Calu3 (cell line): Measurements from ENCODE around the gene AIMP2. TPM values are rescaled to one million over a fixed set of nuclear protein-coding genes. Genes with fewer than 3 reads are reported as not detected.

Experiments used
- BruUV-seq: library from RNA; stranded (reverse); fragments of 400-500 nt; replicated peaks from 2 replicates; lab custom pipeline; 2021; lab: Mats Ljungman, UMichigan
- CTCF ChIA-PET: fragments of 300-600 bp; sonication (Branson Sonifier 250); formaldehyde crosslinking; loops from one replicate; lab custom pipeline; 2022; ENCODE audit warnings: antibody characterized with exemption; lab: Charles Lee
- DNase-seq: peaks from one replicate; pipeline ENCODE4 v3.0.0; 2022
- H3K27ac Mint-ChIP-seq: one replicate; pipeline ENCODE4 v1.8.0; 2022; ENCODE audit warnings: mixed read lengths; ENCODE audit not compliant: unreplicated experiment
- H3K27me3 Mint-ChIP-seq: one replicate; pipeline ENCODE4 v1.8.0; 2022; ENCODE audit warnings: mixed read lengths; ENCODE audit not compliant: unreplicated experiment
- H3K36me3 Mint-ChIP-seq: one replicate; pipeline ENCODE4 v1.8.0; 2022; ENCODE audit warnings: mild to moderate bottlenecking, moderate library complexity, mixed read lengths; ENCODE audit not compliant: insufficient read depth, unreplicated experiment
- H3K4me1 Mint-ChIP-seq: one replicate; pipeline ENCODE4 v1.8.0; 2022; ENCODE audit warnings: mild to moderate bottlenecking, low read depth, mixed read lengths; ENCODE audit not compliant: unreplicated experiment
- H3K4me3 Mint-ChIP-seq: one replicate; pipeline ENCODE4 v1.8.0; 2022; ENCODE audit warnings: mild to moderate bottlenecking, low read depth, moderate library complexity, mixed read lengths; ENCODE audit not compliant: unreplicated experiment
- H3K9me3 Mint-ChIP-seq: one replicate; pipeline ENCODE4 v1.8.0; 2022; ENCODE audit warnings: low read depth, mixed read lengths; ENCODE audit not compliant: unreplicated experiment
- intact Hi-C: fragments of 100-400 bp; cut with micrococcal nuclease; formaldehyde crosslinking; loops from one replicate; pipeline ENCODE4 v1.10.0; 2022; ENCODE audit not compliant: unreplicated experiment
- total RNA-seq: library from RNA; stranded (reverse); gene quantifications from 2 replicates; pipeline ENCODE4 v1.2.3, GENCODE V29; 2022
- TF ChIP-seq, protein P1 (sequence below): fragments of 200-600 bp; IDR thresholded peaks from one replicate; pipeline ENCODE4 v1.8.0; 2022; ENCODE audit warnings: antibody characterized with exemption; ENCODE audit not compliant: unreplicated experiment

The AIMP2 gene
- total RNA-seq, 1 experiment from 2014 or later = 85.9 TPM

- no peak for DNase-seq
- no peaks in the 10 kb centered on the region for H3K36me3 Mint-ChIP-seq
- CTCF ChIA-PET = interaction anchor here (1.2 kb wide), 1 partner anchor 14 kb away, joined by 7 read pairs; no protein-coding TSS in a partner anchor
- no peak overlapping the region for H3K27ac Mint-ChIP-seq
- H3K4me3 Mint-ChIP-seq = no peak overlapping the region
- H3K4me1 Mint-ChIP-seq = no peaks in the 10 kb centered on the region
- TF ChIP-seq, protein P1, sequence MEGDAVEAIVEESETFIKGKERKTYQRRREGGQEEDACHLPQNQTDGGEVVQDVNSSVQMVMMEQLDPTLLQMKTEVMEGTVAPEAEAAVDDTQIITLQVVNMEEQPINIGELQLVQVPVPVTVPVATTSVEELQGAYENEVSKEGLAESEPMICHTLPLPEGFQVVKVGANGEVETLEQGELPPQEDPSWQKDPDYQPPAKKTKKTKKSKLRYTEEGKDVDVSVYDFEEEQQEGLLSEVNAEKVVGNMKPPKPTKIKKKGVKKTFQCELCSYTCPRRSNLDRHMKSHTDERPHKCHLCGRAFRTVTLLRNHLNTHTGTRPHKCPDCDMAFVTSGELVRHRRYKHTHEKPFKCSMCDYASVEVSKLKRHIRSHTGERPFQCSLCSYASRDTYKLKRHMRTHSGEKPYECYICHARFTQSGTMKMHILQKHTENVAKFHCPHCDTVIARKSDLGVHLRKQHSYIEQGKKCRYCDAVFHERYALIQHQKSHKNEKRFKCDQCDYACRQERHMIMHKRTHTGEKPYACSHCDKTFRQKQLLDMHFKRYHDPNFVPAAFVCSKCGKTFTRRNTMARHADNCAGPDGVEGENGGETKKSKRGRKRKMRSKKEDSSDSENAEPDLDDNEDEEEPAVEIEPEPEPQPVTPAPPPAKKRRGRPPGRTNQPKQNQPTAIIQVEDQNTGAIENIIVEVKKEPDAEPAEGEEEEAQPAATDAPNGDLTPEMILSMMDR = no peak
- no peaks in the 10 kb centered on the region for H3K9me3 Mint-ChIP-seq
- H3K27me3 Mint-ChIP-seq = no peaks in the 10 kb centered on the region
- intact Hi-C loops = no loop called here
- BruUV-seq = no TSS peak
These were observed 62.3 kb downstream of the AIMP2 start for GRCh38 chr7:6071406-6071805.

Other genes starting within 250 kb of the AIMP2 start
- 45.7 and 48.7 TPM in 2 replicates for gene RNF216, start 227.6 kb upstream of the AIMP2 start, total RNA-seq
- not detected in 2 replicates for gene OCM, start 128.5 kb upstream of the AIMP2 start, total RNA-seq
- gene CCZ1, start 110.5 kb upstream of the AIMP2 start, total RNA-seq = 138 and 144 TPM in 2 replicates
- gene RSPH10B, start 38.6 kb upstream of the AIMP2 start, total RNA-seq = 0.33 and 0.37 TPM in 2 replicates
- 32.6 and 33.2 TPM in 2 replicates for gene PMS2, start 223 bp upstream of the AIMP2 start, total RNA-seq
- gene ANKRD61, start 22.1 kb downstream of the AIMP2 start, total RNA-seq = 0.47 and 0.59 TPM in 2 replicates
- 182 and 197 TPM in 2 replicates for gene EIF2AK1, start 49.9 kb downstream of the AIMP2 start, total RNA-seq
- gene USP42, start 95.7 kb downstream of the AIMP2 start, total RNA-seq = 19.6 and 20.5 TPM in 2 replicates